Heart right ventricle (tissue), 16 donors: ENCODE results near the gene PEPD. TPM values are rescaled to one million over a fixed set of nuclear protein-coding genes. Genes with fewer than 3 reads are reported as not detected.

Experiments
- ATAC-seq, 8 donors: fragments of 200-7000 bp; cut with Tn5 transposase; one replicate each; pipeline ENCODE4 v1.9.1; 2020; ENCODE audit warnings: mild to moderate bottlenecking in 8 of 8, moderate library complexity in 8 of 8, moderate number of reproducible peaks in 1 of 8
- DNase-seq, 2 donors: peaks; one replicate each; pipeline ENCODE4 v3.0.0-alpha.2; 2020
- H3K27ac ChIP-seq, 10 donors: fragments of 200-600 bp; sonication (generic) in 2 of 10; one replicate each; pipeline versions ENCODE4 v1.5.0 to v1.8.0; 2020 to 2022; ENCODE audit warnings: mild to moderate bottlenecking in 3 of 10
- H3K27me3 ChIP-seq, 7 donors: fragments of 200-600 bp; one replicate each; pipeline ENCODE4 v1.8.0; 2021 to 2022; ENCODE audit warnings: mild to moderate bottlenecking in 2 of 7
- H3K36me3 ChIP-seq, 9 donors: fragments of 200-600 bp; sonication (generic) in 1 of 9; one replicate each; pipeline versions ENCODE4 v1.5.0 to v1.8.0; 2020 to 2022; ENCODE audit warnings: mild to moderate bottlenecking in 2 of 9
- H3K4me1 ChIP-seq, 9 donors: fragments of 200-600 bp; sonication (generic) in 1 of 9; one replicate each; pipeline versions ENCODE4 v1.5.0 to v1.8.0; 2020 to 2022; ENCODE audit warnings: mild to moderate bottlenecking in 4 of 9
- H3K4me3 ChIP-seq, 10 donors: fragments of 200-600 bp; sonication (generic) in 2 of 10; one replicate each; pipeline versions ENCODE4 v1.5.0 to v1.8.0; 2020 to 2022; ENCODE audit warnings: mild to moderate bottlenecking in 7 of 10, moderate library complexity in 2 of 10
- H3K9me3 ChIP-seq, 11 donors: fragments of 200-600 bp in 10 of 11; sonication (generic) in 2 of 11; one replicate each; pipeline versions ENCODE4 v1.5.0 to v1.8.0; 2013 to 2022; ENCODE audit warnings: mild to moderate bottlenecking in 2 of 11, control low read depth in 1 of 11, moderate library complexity in 1 of 11
- WGBS, 2 donors: extraction: QIAGEN DNeasy Blood & Tissue Kit; methylation state at CpG; one replicate each; pipeline ENCODE4 v1.1.7; 2013; ENCODE audit warnings: inconsistent platforms in 1 of 2; 5-methylcytosine and 5-hydroxymethylcytosine counted together
- intact Hi-C, 10 donors: fragments of 100-400 bp; cut with DNase I; formaldehyde crosslinking; loops; one replicate each; pipeline versions ENCODE4 v1.11.1 to v1.14.2; 2022
- polyA plus RNA-seq, 2 donors: library from polyadenylated mRNA; stranded (reverse); fragments of 200-250 nt; gene quantifications; one replicate each; pipeline ENCODE4 v1.2.3, GENCODE V29; 2013
- total RNA-seq, 10 donors: library from RNA; stranded (reverse); fragmentation: NEBNext Ultra II Directional in 3 of 10; extraction: Animal tissue kit (Norgen Biotek cat#: 25700) in 3 of 10; gene quantifications; one replicate each; pipeline versions ENCODE4 v1.2.1 to v1.2.4, GENCODE V29; 2021 to 2023
- TF ChIP-seq, protein P1 (sequence below), 9 donors: fragments of 200-600 bp; sonication (generic) in 2 of 9; IDR thresholded peaks; one replicate each; pipeline versions ENCODE4 v1.5.0 to v1.8.0; 2021 to 2022; ENCODE audit warnings: antibody characterized with exemption in 9 of 9, mild to moderate bottlenecking in 5 of 9, moderate library complexity in 1 of 9
- donor health status: Arrhythmogenic right ventricular cardiomyopathy.
- donor health status: ischemic (EF 13 %, LVEDD 7.1; RV severe dilation, severe dysfunction).
- donor health status: healthy with polysubstance abuse.
- donor health status: DM: no; HTN: yes; CAD: no.
- donor health status: DM: no; HTN: no; CAD: no.
- donor health status: ischemic (EF 25% LVEDD 6.9; RV normal size, moderate dysfunction).
- donor health status: ischemic (EF 25% LVEDD 5.7; RV mildly dilated, moderate dysfunction).
- donor health status: healthy.
- donor health status: DM: yes; HTN: yes; CAD: no.
- donor health status: Ischemic cardiomyopathy.
- donor health status: ischemic (EF 35%, LVEDD 5.7; RV mildly dilated, moderate dysfunction).
- donor health status: nonischemic (EF 11% LVEDD 7.7; RV severe dilation, severe dysfunction).
- donor health status: DM: yes; HTN: yes; CAD: no.
- donor health status: PGD.
- donor health status: ischemic (EF 29% LVEDD 5.4; RV normal size, mild dysfunction).
- donor health status: nonischemic (EF 23%, LVEDD 6.1; RV moderate dilation, normal function).

Gene PEPD
- total and polyA plus RNA-seq, 12 donors = 20.4 to 47.7 (median 26.8) TPM

DNA sequence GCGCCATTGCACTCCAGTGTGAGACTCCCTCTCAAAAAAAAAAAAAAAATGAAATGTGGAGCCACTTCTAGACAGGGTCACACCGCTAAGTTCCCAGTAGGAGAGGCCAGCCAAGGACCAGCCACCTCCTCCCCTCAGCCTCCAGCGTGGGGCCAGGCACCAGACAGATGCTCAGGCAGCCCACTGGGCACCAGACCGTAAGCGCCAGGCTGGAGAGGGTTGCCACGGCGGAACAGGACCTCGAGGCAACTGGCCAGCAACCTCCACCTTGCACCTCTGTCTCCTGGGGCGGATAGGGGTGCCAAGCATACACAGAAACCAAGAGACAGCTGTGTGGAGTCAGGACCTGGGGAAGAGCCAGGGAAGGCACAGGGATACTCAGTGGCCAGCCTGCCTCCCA, 3.7 kb downstream of the PEPD start:
- H3K27me3 ChIP-seq = no peaks in the 10 kb centered on the region
- H3K36me3 ChIP-seq = no peaks in the 10 kb centered on the region
- WGBS, 2 donors = 91 to 95% methylated on average over 9 of the region's 9 CpGs
- H3K4me3 ChIP-seq = no peak overlapping the region
- ATAC-seq (no peak), DNase-seq (no peak)
- H3K9me3 ChIP-seq = no peaks in the 10 kb centered on the region
- peaks cover 5 to 25% (median 14%) of the 10 kb centered on the region in 9 donors for H3K4me1 ChIP-seq
- no peak overlapping the region for H3K27ac ChIP-seq
- TF ChIP-seq, protein P1, sequence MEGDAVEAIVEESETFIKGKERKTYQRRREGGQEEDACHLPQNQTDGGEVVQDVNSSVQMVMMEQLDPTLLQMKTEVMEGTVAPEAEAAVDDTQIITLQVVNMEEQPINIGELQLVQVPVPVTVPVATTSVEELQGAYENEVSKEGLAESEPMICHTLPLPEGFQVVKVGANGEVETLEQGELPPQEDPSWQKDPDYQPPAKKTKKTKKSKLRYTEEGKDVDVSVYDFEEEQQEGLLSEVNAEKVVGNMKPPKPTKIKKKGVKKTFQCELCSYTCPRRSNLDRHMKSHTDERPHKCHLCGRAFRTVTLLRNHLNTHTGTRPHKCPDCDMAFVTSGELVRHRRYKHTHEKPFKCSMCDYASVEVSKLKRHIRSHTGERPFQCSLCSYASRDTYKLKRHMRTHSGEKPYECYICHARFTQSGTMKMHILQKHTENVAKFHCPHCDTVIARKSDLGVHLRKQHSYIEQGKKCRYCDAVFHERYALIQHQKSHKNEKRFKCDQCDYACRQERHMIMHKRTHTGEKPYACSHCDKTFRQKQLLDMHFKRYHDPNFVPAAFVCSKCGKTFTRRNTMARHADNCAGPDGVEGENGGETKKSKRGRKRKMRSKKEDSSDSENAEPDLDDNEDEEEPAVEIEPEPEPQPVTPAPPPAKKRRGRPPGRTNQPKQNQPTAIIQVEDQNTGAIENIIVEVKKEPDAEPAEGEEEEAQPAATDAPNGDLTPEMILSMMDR (IDR thresholded peaks at IDR 0.05) = no peak
- intact Hi-C loops = loop anchor here in 1 of 10 donors (10.0 kb wide), 1 partner anchor 913 kb away; no protein-coding TSS in a partner anchor

DNA sequence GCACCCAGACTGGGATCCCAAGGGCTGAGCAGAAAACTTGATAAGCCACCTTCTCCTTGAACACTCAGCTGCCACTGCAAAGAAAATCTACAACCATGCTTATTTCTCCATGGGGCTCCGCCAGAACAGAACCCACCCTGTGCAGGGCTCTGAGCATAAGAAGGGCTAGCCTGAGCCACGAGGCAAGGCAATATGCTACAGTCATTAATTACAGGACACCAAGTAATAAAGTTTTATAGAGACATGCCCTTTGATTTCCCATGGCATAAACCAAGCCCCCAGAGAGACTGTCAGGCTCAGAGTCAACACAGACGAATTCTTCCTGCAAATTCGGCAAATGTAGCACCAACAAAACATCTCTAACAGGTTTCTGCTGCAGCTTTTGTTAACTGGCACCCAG, 5.7 kb downstream of the PEPD start:
- DNase-seq (no peak), ATAC-seq (no peak)
- TF ChIP-seq, protein P1 (IDR thresholded peaks at IDR 0.05) = no peak
- Histone ChIP-seq H3K4me3 (no peak overlapping the region), H3K36me3 (peaks cover 0 to 14% (median 0%) of the 10 kb centered on the region in 9 donors), H3K27ac (no peak overlapping the region), H3K9me3 (no peaks in the 10 kb centered on the region), H3K4me1 (peaks cover 0 to 15% (median 3%) of the 10 kb centered on the region in 9 donors), H3K27me3 (no peaks in the 10 kb centered on the region)
- intact Hi-C loops = loop anchor here in 1 of 10 donors (10.0 kb wide), 1 partner anchor 911 kb away; no protein-coding TSS in a partner anchor
- WGBS, 2 donors = 80 to 88% methylated on average over 4 of the region's 4 CpGs

DNA sequence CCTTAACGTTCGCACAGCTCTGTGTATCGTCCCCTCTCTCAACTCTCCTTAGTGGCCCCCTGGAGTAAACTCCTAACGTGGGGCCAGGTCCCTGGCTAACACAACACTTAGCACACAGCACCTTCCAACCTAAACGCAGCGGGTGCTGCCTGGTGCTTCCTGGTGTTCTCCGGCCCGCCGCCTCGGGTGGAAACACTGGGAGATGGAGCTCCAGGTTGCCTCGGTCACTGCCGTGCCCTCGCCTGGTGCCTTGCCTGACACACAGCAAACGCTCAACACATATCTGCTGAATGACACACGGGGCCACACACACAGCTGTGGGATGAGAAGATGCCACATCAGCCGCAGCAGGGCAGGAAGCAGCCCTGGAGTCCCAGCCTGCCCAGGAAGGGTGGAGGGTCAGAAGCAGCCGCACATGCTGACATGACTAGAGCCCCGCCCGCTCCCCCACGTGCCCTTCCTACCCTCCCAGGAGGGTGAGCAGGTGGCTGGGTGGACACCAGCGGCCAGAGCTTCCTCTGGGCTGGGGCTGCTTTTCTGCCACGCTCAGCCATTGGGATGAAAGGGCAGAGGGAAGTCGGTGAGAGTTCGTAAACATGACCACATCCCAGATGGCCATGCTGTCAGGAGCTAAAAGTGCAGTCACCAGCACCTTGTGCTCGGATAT, 6.6 kb downstream of the PEPD start:
- no peak overlapping the region for H3K4me3 ChIP-seq
- peak in 1 of 2 donors; percentile 39 for DNase-seq

DNA sequence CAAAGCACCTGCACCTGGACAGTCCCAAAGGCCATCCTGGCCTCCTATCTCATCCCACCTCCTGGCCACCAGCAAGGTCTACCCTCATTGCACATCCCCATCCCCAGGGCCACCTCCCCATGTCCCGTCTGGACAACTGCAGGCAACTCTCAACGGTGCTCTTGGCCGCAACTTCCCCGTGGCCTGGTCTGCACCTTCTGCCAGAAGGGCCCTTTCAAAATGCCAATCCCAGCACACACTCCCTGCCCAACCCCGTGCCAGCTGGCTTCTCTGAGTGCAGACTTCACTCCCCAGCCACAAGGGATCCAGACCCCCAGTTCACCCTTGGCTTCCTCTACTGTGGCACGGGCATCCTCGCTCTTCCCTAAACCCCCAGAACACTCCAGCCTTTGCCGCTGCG, 8.2 kb downstream of the PEPD start:
- DNase-seq (no peak), ATAC-seq (no peak)
- H3K4me3 ChIP-seq = no peak overlapping the region
- WGBS, 2 donors = 88 to 92% methylated on average over 9 of the region's 9 CpGs
- no peak overlapping the region for H3K27ac ChIP-seq
- no peaks in the 10 kb centered on the region for H3K27me3 ChIP-seq
- peaks cover 0 to 37% (median 6%) of the 10 kb centered on the region in 9 donors for H3K36me3 ChIP-seq
- intact Hi-C loops = loop anchor here in 1 of 10 donors (10.0 kb wide), 1 partner anchor 909 kb away; no protein-coding TSS in a partner anchor
- no peaks in the 10 kb centered on the region for H3K9me3 ChIP-seq
- TF ChIP-seq, protein P1 (IDR thresholded peaks at IDR 0.05) = no peak
- peaks cover 0 to 20% (median 8%) of the 10 kb centered on the region in 9 donors for H3K4me1 ChIP-seq

More for the DNA sequence above, 6.6 kb downstream of the PEPD start:
- H3K4me1 ChIP-seq = peaks cover 0 to 8% (median 0%) of the 10 kb centered on the region in 9 donors
- H3K27ac ChIP-seq = no peak overlapping the region
- intact Hi-C loops = loop anchor here in 1 of 10 donors (10.0 kb wide), 1 partner anchor 910 kb away; no protein-coding TSS in a partner anchor
- ATAC-seq = peak in 6 of 8 donors; percentile 8 to 70 (median 42)
- TF ChIP-seq, protein P1 (IDR thresholded peaks at IDR 0.05) = no peak
- H3K36me3 ChIP-seq = peaks cover 0 to 23% (median 4%) of the 10 kb centered on the region in 9 donors
- no peaks in the 10 kb centered on the region for H3K27me3 ChIP-seq
- WGBS, 2 donors = 72 to 79% methylated on average over 25 of the region's 25 CpGs
- H3K9me3 ChIP-seq = no peaks in the 10 kb centered on the region
